ENCODE measurements around the gene ZNF784. TPM values are rescaled to one million over a fixed set of nuclear protein-coding genes. Genes with fewer than 3 reads are reported as not detected.

The ZNF784 gene
- total RNA-seq, 2 donors from 2014 or later: 6.9 to 9.6 TPM

DNA sequence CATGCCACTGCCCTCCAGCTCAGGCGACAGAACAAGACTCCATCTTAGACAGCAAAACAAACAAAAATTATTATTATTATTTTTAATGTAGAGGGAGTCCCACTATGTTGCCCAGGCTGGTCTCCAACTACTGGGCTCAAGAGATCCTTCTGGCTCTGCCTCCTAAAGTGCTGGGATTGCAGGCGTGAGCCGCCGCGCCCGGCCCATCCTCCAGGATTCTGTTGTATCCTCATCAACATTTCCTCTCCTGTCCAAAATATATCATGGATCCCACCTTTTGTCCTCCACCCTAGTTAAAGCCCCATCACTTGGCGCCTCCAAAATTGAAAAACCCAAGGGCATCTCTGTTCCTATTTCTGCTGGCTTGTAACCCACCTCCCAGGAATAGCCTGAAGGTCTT lies 1.2 kb downstream of the ZNF784 start:
- H3K27me3 ChIP-seq: no peaks in the 10 kb centered on the region
- DNase-seq: no peak
- peaks cover 13% of the 10 kb centered on the region for H3K4me1 ChIP-seq
- ATAC-seq: no peak
- TF ChIP-seq POLR2A (IDR thresholded peaks at IDR 0.05) (no peak), CTCF (IDR thresholded peaks at IDR 0.05) (no peak)
- H3K27ac ChIP-seq: no peak overlapping the region
- no peaks in the 10 kb centered on the region for H3K9me3 ChIP-seq
- WGBS, 2 donors: 93 to 95% methylated on average over 7 of the region's 7 CpGs
- no peak overlapping the region for H3K4me3 ChIP-seq
- peaks cover 0 to 1% of the 10 kb centered on the region in 2 donors for H3K36me3 ChIP-seq (replicated peaks in 1 of 2; ENCODE audit: insufficient read depth in 1 of 2, low read depth in 2 of 2)
- intact Hi-C loops (cut with DNase I): no loop called here

- 82 to 85% methylated on average over 13 to 19 of the region's 40 CpGs for WGBS, 2 donors
- ATAC-seq (no peak), DNase-seq (no peak)
- no peaks in the 10 kb centered on the region for H3K9me3 ChIP-seq
- no peak overlapping the region for H3K27ac ChIP-seq
- no peak overlapping the region for H3K4me3 ChIP-seq
- H3K4me1 ChIP-seq: peaks cover 13% of the 10 kb centered on the region
- no peaks in the 10 kb centered on the region for H3K27me3 ChIP-seq
- no peak for TF ChIP-seq POLR2A (IDR thresholded peaks at IDR 0.05)
- no peak for TF ChIP-seq CTCF (IDR thresholded peaks at IDR 0.05)
- intact Hi-C loops (cut with DNase I): no loop called here
- H3K36me3 ChIP-seq (replicated peaks in 1 of 2; ENCODE audit: insufficient read depth in 1 of 2, low read depth in 2 of 2): peaks cover 0 to 1% of the 10 kb centered on the region in 2 donors
These were observed 2.0 kb downstream of the ZNF784 start for GRCh38 chr19:55622242-55622969.

- TF ChIP-seq CTCF (IDR thresholded peaks at IDR 0.05) (no peak), POLR2A (IDR thresholded peaks at IDR 0.05) (no peak)
- H3K27ac ChIP-seq: no peak overlapping the region
- H3K4me3 ChIP-seq: no peak overlapping the region
- no peaks in the 10 kb centered on the region for H3K9me3 ChIP-seq
- peaks cover 13% of the 10 kb centered on the region for H3K4me1 ChIP-seq
- peaks cover 0 to 1% of the 10 kb centered on the region in 2 donors for H3K36me3 ChIP-seq (replicated peaks in 1 of 2; ENCODE audit: insufficient read depth in 1 of 2, low read depth in 2 of 2)
- ATAC-seq: no peak
- DNase-seq: no peak
- intact Hi-C loops (cut with DNase I): no loop called here
- WGBS, 2 donors: 90 to 93% methylated on average over 37 to 48 of the region's 55 CpGs
- H3K27me3 ChIP-seq: no peaks in the 10 kb centered on the region
These were observed 2.6 kb downstream of the ZNF784 start for GRCh38 chr19:55621673-55622231.

GRCh38 chr19:55621205-55621672 lies 3.1 kb downstream of the ZNF784 start:
- H3K27ac ChIP-seq: no peak overlapping the region
- ATAC-seq (no peak), DNase-seq (no peak)
- H3K4me3 ChIP-seq: no peak overlapping the region
- peaks cover 0 to 1% of the 10 kb centered on the region in 2 donors for H3K36me3 ChIP-seq (replicated peaks in 1 of 2; ENCODE audit: insufficient read depth in 1 of 2, low read depth in 2 of 2)
- H3K9me3 ChIP-seq: no peaks in the 10 kb centered on the region
- no peak for TF ChIP-seq CTCF (IDR thresholded peaks at IDR 0.05)
- TF ChIP-seq POLR2A (IDR thresholded peaks at IDR 0.05): no peak
- peaks cover 13% of the 10 kb centered on the region for H3K4me1 ChIP-seq
- H3K27me3 ChIP-seq: no peaks in the 10 kb centered on the region
- 71 to 90% methylated on average over 6 to 9 of the region's 9 CpGs for WGBS, 2 donors
- intact Hi-C loops (cut with DNase I): no loop called here
